ENCODE measurements around the gene GPANK1. TPM values are rescaled to one million over a fixed set of nuclear protein-coding genes. Genes with fewer than 3 reads are reported as not detected.

Gene GPANK1
- total and polyA plus RNA-seq, 2 of the 13 experiments (the other 11 are each of a cell fraction or from before 2014, with no cell fraction given): 15.4 to 22.8 TPM

DNA sequence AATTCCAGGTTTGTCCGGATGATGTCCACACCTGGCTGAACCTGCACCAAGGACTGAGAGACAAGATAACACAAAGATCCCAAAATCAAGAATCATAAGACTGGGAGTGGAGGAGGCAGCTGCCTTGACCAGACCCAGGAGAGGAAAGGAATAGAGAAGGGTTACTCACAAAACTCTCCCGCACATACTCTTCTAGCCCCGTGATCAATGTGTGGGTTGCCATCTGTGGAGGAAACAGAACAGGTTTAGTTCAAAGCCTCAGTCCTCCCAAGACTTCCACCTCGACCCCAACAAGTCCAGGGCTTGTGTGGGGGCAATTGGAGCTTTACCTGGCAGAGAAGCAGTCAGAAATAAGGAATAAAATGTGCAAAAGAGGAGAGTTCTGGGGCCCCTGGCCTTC, 23.4 kb downstream of the GPANK1 start:
- no peak overlapping the region for H3K4me3 ChIP-seq (replicated peaks in 1 of 3; ENCODE audit: insufficient read depth in 1 of 3, low read depth in 2 of 3, low read length in 3 of 3)
- FAIRE-seq (no peak), ATAC-seq (no peak), DNase-seq (ENCODE audit: low spot score) (no peak)
- 95% methylated on average over 4 of the region's 4 CpGs for WGBS (ENCODE audit: low lambda C conversion rate)
- peaks cover 28% of the 10 kb centered on the region for H3K4me1 ChIP-seq (ENCODE audit: insufficient read depth, low read length)
- in situ Hi-C loops (cut with HindIII; ENCODE audit: extremely low pct_ligation_motif_present, low pct_unique_long_range_greater_than_20kb) (no loop called here), intact Hi-C loops (cut with micrococcal nuclease; ENCODE audit: unreplicated experiment) (no loop called here)
- no peaks in the 10 kb centered on the region for H3K9me3 ChIP-seq (ENCODE audit: low read length)
- BruUV-seq (replicated peaks): no TSS peak
- no peak overlapping the region for H2AFZ ChIP-seq (ENCODE audit: low read length)
- H3K9ac ChIP-seq (ENCODE audit: insufficient read depth, low read depth, low read length): no peak overlapping the region
- no peaks in the 10 kb centered on the region for H3K27me3 ChIP-seq (ENCODE audit: control insufficient read depth in 1 of 2, insufficient read depth in 2 of 2, low read length in 2 of 2)
- no peaks in the 10 kb centered on the region for H3K79me2 ChIP-seq (ENCODE audit: insufficient read depth, low read length)
- no peak overlapping the region for H3K4me2 ChIP-seq (ENCODE audit: low read depth, low read length)
- H4K20me1 ChIP-seq (ENCODE audit: insufficient read depth, low read length): no peaks in the 10 kb centered on the region; the same call in 1 of the 2 replicates
- ChIA-PET CTCF (ENCODE audit: low intra/inter-chr PET ratio, low total read pairs) (no interaction called here), POLR2A (interaction anchor here (4.7 kb wide), 1 partner anchor 11 kb away, joined by 46 read pairs; the partner anchor contains the start of gene BAG6)
- peaks cover 67 to 82% of the 10 kb centered on the region in 2 experiments for H3K36me3 ChIP-seq (replicated peaks in 1 of 2; ENCODE audit: control insufficient read depth in 1 of 2, insufficient read depth in 2 of 2, low read length in 2 of 2)
- H3K27ac ChIP-seq (ENCODE audit: extremely low read length, insufficient read depth, low read length): no peak overlapping the region
- TF ChIP-seq, protein P1, sequence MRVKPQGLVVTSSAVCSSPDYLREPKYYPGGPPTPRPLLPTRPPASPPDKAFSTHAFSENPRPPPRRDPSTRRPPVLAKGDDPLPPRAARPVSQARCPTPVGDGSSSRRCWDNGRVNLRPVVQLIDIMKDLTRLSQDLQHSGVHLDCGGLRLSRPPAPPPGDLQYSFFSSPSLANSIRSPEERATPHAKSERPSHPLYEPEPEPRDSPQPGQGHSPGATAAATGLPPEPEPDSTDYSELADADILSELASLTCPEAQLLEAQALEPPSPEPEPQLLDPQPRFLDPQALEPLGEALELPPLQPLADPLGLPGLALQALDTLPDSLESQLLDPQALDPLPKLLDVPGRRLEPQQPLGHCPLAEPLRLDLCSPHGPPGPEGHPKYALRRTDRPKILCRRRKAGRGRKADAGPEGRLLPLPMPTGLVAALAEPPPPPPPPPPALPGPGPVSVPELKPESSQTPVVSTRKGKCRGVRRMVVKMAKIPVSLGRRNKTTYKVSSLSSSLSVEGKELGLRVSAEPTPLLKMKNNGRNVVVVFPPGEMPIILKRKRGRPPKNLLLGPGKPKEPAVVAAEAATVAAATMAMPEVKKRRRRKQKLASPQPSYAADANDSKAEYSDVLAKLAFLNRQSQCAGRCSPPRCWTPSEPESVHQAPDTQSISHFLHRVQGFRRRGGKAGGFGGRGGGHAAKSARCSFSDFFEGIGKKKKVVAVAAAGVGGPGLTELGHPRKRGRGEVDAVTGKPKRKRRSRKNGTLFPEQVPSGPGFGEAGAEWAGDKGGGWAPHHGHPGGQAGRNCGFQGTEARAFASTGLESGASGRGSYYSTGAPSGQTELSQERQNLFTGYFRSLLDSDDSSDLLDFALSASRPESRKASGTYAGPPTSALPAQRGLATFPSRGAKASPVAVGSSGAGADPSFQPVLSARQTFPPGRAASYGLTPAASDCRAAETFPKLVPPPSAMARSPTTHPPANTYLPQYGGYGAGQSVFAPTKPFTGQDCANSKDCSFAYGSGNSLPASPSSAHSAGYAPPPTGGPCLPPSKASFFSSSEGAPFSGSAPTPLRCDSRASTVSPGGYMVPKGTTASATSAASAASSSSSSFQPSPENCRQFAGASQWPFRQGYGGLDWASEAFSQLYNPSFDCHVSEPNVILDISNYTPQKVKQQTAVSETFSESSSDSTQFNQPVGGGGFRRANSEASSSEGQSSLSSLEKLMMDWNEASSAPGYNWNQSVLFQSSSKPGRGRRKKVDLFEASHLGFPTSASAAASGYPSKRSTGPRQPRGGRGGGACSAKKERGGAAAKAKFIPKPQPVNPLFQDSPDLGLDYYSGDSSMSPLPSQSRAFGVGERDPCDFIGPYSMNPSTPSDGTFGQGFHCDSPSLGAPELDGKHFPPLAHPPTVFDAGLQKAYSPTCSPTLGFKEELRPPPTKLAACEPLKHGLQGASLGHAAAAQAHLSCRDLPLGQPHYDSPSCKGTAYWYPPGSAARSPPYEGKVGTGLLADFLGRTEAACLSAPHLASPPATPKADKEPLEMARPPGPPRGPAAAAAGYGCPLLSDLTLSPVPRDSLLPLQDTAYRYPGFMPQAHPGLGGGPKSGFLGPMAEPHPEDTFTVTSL (CRISPR knock-in tag; IDR thresholded peaks at IDR 0.05; ENCODE audit: borderline replicate concordance): no peak
- TF ChIP-seq SMARCE1 (IDR thresholded peaks at IDR 0.05; ENCODE audit: borderline replicate concordance) (no peak), EED (CRISPR knock-in tag; IDR thresholded peaks at IDR 0.05) (no peak), HOXA7 (CRISPR knock-in tag; IDR thresholded peaks at IDR 0.05) (no peak), RCOR2 (CRISPR knock-in tag; IDR thresholded peaks at IDR 0.05) (no peak), MTA3 (CRISPR knock-in tag; IDR thresholded peaks at IDR 0.05) (no peak), ZFP37 (CRISPR knock-in tag; IDR thresholded peaks at IDR 0.05; ENCODE audit: borderline replicate concordance) (no peak), ZNF772 (CRISPR knock-in tag; IDR thresholded peaks at IDR 0.05) (no peak), ZNF747 (CRISPR knock-in tag; IDR thresholded peaks at IDR 0.05; ENCODE audit: borderline replicate concordance) (no peak), ZNF512B (CRISPR knock-in tag; IDR thresholded peaks at IDR 0.05; ENCODE audit: borderline replicate concordance) (no peak), SOX13 (IDR thresholded peaks at IDR 0.05) (no peak), SOX13 (CRISPR knock-in tag; conservative IDR thresholded peaks at IDR 0.05 in 1 of 2, IDR thresholded peaks at IDR 0.05 in 1 of 2) (no peak), E2F2 (CRISPR knock-in tag; IDR thresholded peaks at IDR 0.05; ENCODE audit: borderline replicate concordance) (no peak)
- TF ChIP-seq, protein P2, sequence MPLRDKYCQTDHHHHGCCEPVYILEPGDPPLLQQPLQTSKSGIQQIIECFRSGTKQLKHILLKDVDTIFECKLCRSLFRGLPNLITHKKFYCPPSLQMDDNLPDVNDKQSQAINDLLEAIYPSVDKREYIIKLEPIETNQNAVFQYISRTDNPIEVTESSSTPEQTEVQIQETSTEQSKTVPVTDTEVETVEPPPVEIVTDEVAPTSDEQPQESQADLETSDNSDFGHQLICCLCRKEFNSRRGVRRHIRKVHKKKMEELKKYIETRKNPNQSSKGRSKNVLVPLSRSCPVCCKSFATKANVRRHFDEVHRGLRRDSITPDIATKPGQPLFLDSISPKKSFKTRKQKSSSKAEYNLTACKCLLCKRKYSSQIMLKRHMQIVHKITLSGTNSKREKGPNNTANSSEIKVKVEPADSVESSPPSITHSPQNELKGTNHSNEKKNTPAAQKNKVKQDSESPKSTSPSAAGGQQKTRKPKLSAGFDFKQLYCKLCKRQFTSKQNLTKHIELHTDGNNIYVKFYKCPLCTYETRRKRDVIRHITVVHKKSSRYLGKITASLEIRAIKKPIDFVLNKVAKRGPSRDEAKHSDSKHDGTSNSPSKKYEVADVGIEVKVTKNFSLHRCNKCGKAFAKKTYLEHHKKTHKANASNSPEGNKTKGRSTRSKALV (CRISPR knock-in tag; IDR thresholded peaks at IDR 0.05): no peak

Measured in HepG2 (cell line).